Mesenchymal stem cell (in vitro differentiated cells and primary cell): ENCODE data around the gene MLLT1.

Source experiments
- DNase-seq: peaks from one replicate; pipeline ENCODE4 v3.0.0-alpha.2; 2013
- H2AFZ ChIP-seq: one replicate; pipeline ENCODE4 v1.6.1; 2013; ENCODE audit warnings: low read depth, mild to moderate bottlenecking, control low read depth, inconsistent platforms, low read length, moderate library complexity
- H2AK5ac ChIP-seq: 2 replicates; pipeline ENCODE4 v1.6.1; 2013; ENCODE audit warnings: low read length, moderate library complexity, mild to moderate bottlenecking, inconsistent platforms; ENCODE audit not compliant: severe bottlenecking
- H2BK120ac ChIP-seq: one replicate; pipeline ENCODE4 v1.6.1; 2013; ENCODE audit warnings: low read depth, mild to moderate bottlenecking, inconsistent platforms, low read length, moderate library complexity
- H2BK12ac ChIP-seq, 2 experiments: one replicate each; pipeline ENCODE4 v1.6.1; 2013; ENCODE audit warnings: inconsistent platforms in 2 of 2, low read length in 2 of 2, mild to moderate bottlenecking in 2 of 2, moderate library complexity in 2 of 2, control low read depth in 1 of 2
- H2BK15ac ChIP-seq: one replicate; pipeline ENCODE4 v1.6.1; 2013; ENCODE audit warnings: mild to moderate bottlenecking, low read depth, inconsistent platforms; ENCODE audit not compliant: poor library complexity, severe bottlenecking
- H2BK5ac ChIP-seq: 2 replicates; pipeline ENCODE4 v1.6.1; 2013; ENCODE audit warnings: low read depth, mild to moderate bottlenecking, low read length, control low read depth, inconsistent platforms; ENCODE audit not compliant: poor library complexity, severe bottlenecking
- H3K14ac ChIP-seq, 2 experiments: one replicate each; pipeline ENCODE4 v1.6.1; 2013; ENCODE audit warnings: inconsistent platforms in 2 of 2, low read length in 2 of 2, control low read depth in 1 of 2, mild to moderate bottlenecking in 1 of 2, moderate library complexity in 1 of 2
- H3K18ac ChIP-seq, 2 experiments: one replicate each; pipeline ENCODE4 v1.6.1; 2013; ENCODE audit warnings: inconsistent platforms in 2 of 2, low read length in 2 of 2, control low read depth in 1 of 2, low read depth in 1 of 2, mild to moderate bottlenecking in 1 of 2
- H3K23ac ChIP-seq, 2 experiments: one replicate each; pipeline ENCODE4 v1.6.1; 2013; ENCODE audit warnings: inconsistent platforms in 2 of 2, low read length in 2 of 2, mild to moderate bottlenecking in 2 of 2, moderate library complexity in 2 of 2, control low read depth in 1 of 2
- H3K27ac ChIP-seq: 2 replicates; pipeline ENCODE4 v1.5.1; 2013; ENCODE audit warnings: mild to moderate bottlenecking, moderate library complexity, low read length, control low read depth, inconsistent platforms; ENCODE audit not compliant: poor library complexity, severe bottlenecking
- H3K27me3 ChIP-seq, 2 experiments: 2 replicates each; pipeline versions ENCODE4 v1.6.1 to v1.7.0; 2013; ENCODE audit warnings: low read length in 2 of 2, mild to moderate bottlenecking in 2 of 2, moderate library complexity in 2 of 2, control low read depth in 1 of 2, inconsistent platforms in 1 of 2; ENCODE audit not compliant: control insufficient read depth in 1 of 2, insufficient read depth in 1 of 2
- H3K36me3 ChIP-seq, 2 experiments: 2 replicates each; pipeline versions ENCODE4 v1.6.1 to v1.7.0; 2013; ENCODE audit warnings: low read length in 2 of 2, control low read depth in 1 of 2, inconsistent platforms in 1 of 2, low read depth in 1 of 2, mild to moderate bottlenecking in 1 of 2; ENCODE audit not compliant: insufficient read depth in 2 of 2, control insufficient read depth in 1 of 2
- H3K4ac ChIP-seq, 2 experiments: one replicate each; pipeline ENCODE4 v1.6.1; 2013; ENCODE audit warnings: inconsistent platforms in 2 of 2, low read length in 2 of 2, mild to moderate bottlenecking in 2 of 2, moderate library complexity in 2 of 2, control low read depth in 1 of 2, low read depth in 1 of 2
- H3K4me1 ChIP-seq: 2 replicates; pipeline ENCODE4 v1.6.1; 2013; ENCODE audit warnings: low read depth, low read length, control low read depth; ENCODE audit not compliant: control insufficient read depth, insufficient read depth
- H3K4me2 ChIP-seq: 2 replicates; pipeline ENCODE4 v1.6.1; 2013; ENCODE audit warnings: low read length, mild to moderate bottlenecking, inconsistent platforms; ENCODE audit not compliant: poor library complexity, severe bottlenecking
- H3K4me3 ChIP-seq, 2 experiments: 2 replicates each; pipeline versions ENCODE4 v1.5.1 to v1.7.0; 2013; ENCODE audit warnings: low read length in 2 of 2, mild to moderate bottlenecking in 2 of 2, control low read depth in 1 of 2, low read depth in 1 of 2; ENCODE audit not compliant: insufficient read depth in 1 of 2
- H3K79me1 ChIP-seq: replicated peaks from 2 replicates; pipeline ENCODE4 v1.6.1; 2013; ENCODE audit warnings: mild to moderate bottlenecking, control low read depth, low read length, inconsistent platforms; ENCODE audit not compliant: poor library complexity, severe bottlenecking
- H3K9ac ChIP-seq: 2 replicates; pipeline ENCODE4 v1.7.0; 2013; ENCODE audit warnings: mild to moderate bottlenecking, low read length, moderate library complexity
- H3K9me3 ChIP-seq: 2 replicates; pipeline ENCODE4 v1.7.0; 2013; ENCODE audit warnings: mild to moderate bottlenecking, low read length; ENCODE audit not compliant: control insufficient read depth
- H4K8ac ChIP-seq: one replicate; pipeline ENCODE4 v1.6.1; 2013; ENCODE audit warnings: inconsistent platforms, mild to moderate bottlenecking, low read length, moderate library complexity
- H4K91ac ChIP-seq: one replicate; pipeline ENCODE4 v1.6.1; 2013; ENCODE audit warnings: mild to moderate bottlenecking, low read length, inconsistent platforms
- WGBS: methylation state at CpG from one replicate; pipeline ENCODE4 v1.1.7; 2013; ENCODE audit warnings: mixed read lengths; 5-methylcytosine and 5-hydroxymethylcytosine counted together

Gene MLLT1

DNA sequence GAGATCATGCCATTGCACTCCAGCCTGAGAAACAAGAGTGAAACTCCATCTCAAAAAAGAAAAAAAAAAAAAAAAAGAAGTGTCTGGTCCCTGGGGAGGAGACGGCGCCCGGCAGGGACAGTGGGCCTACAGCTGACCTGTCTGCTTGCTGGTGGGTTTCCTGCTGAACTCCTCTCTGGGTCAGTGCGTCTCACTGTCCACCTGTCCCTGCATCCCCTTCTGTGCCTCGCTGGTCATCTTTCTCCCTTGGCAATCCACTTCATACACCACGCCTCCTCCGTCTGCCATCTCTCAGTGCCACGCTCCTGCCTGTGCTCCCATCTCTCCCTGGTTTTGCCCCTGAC is 80.9 kb downstream of the MLLT1 start:
- Histone ChIP-seq H2BK15ac (no peak overlapping the region), H4K91ac (peak overlapping the region; percentile 2), H3K27me3 (peaks cover 0 to 3% of the 10 kb centered on the region in 2 experiments), H3K27ac (no peak overlapping the region), H2AK5ac (no peak overlapping the region), H3K4ac (peak overlapping the region; percentile 16 to 85), H3K36me3 (peaks cover 0 to 4% of the 10 kb centered on the region in 2 experiments), H3K4me2 (peak overlapping the region; percentile 81), H4K8ac (peak overlapping the region; percentile 77), H3K9ac (peak overlapping the region; percentile 86), H2AFZ (peak overlapping the region; percentile 96), H3K14ac (peak overlapping the region in 1 of 2 experiments; percentile 98), H3K23ac (no peak overlapping the region), H3K9me3 (no peaks in the 10 kb centered on the region), H3K18ac (peak overlapping the region; percentile 40 to 95), H3K4me1 (peaks cover 10% of the 10 kb centered on the region), H3K79me1 (peaks cover 22% of the 10 kb centered on the region), H2BK5ac (no peak overlapping the region), H2BK120ac (no peak overlapping the region), H2BK12ac (peak overlapping the region in 1 of 2 experiments; percentile 25), H3K4me3 (peak overlapping the region; percentile 71 to 99)
- no peak for DNase-seq
- WGBS = 85% methylated on average over 8 of the region's 8 CpGs

DNA sequence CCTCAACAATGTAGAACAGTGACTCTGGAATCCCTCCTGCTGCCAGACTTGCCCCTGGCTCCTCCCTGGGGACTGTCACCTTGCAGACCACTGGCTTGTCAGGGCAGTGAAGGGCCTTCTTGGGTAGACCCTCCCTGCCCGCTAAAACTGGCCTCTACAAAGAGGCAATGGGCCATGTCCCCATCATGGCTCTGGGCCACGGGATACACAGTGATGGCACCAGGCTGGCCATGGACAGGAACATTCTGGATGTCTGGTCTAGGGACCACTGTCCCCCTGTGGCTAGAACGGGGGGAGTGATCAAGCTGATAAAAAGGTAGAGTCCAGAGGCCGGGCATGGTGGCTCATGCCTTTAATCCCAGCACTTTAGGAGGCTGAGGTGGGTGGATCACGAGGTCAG is 83.4 kb downstream of the MLLT1 start:
- no peak overlapping the region for H4K8ac ChIP-seq
- peaks cover 10% of the 10 kb centered on the region for H3K4me1 ChIP-seq

DNA sequence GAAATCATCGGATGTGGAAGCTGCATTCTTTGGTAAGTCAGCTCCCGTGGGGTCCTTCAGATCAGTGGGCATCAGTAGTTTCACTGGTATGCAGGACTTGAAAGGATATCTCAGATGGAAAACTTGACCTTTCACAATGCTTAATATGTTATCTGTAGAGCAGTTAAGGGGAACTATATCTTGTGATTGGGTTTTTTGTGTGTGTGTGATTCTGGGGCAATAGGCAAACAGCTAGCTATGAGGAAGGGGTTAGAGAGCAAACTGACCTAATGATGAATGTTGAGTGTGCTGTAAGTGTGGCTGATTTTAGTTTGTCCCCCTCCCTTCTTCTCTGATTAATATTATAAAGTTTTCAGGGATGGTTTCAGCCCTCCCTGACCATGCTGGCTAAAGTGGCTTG is 91.0 kb downstream of the MLLT1 start:
- no peaks in the 10 kb centered on the region for H3K4me1 ChIP-seq
- H2BK120ac ChIP-seq = no peak overlapping the region
- no peak overlapping the region for H4K91ac ChIP-seq
- H3K14ac ChIP-seq = no peak overlapping the region
- H3K27me3 ChIP-seq = no peaks in the 10 kb centered on the region
- H4K8ac ChIP-seq = no peak overlapping the region
- H3K27ac ChIP-seq = no peak overlapping the region
- H3K4ac ChIP-seq = no peak overlapping the region
- no peak overlapping the region for H2AK5ac ChIP-seq
- no peak overlapping the region for H2BK5ac ChIP-seq
- no peak overlapping the region for H2AFZ ChIP-seq
- H3K9me3 ChIP-seq = no peaks in the 10 kb centered on the region
- H3K23ac ChIP-seq = no peak overlapping the region
- H3K4me2 ChIP-seq = no peak overlapping the region
- H3K9ac ChIP-seq = no peak overlapping the region
- H2BK12ac ChIP-seq = no peak overlapping the region
- H2BK15ac ChIP-seq = no peak overlapping the region
- H3K4me3 ChIP-seq = no peak overlapping the region
- no peak for DNase-seq
- 87% methylated on average over 2 of the region's 2 CpGs for WGBS
- no peak overlapping the region for H3K18ac ChIP-seq
- H3K79me1 ChIP-seq = peaks cover 7% of the 10 kb centered on the region
- H3K36me3 ChIP-seq = peaks cover 0 to 6% of the 10 kb centered on the region in 2 experiments

More for the DNA sequence above, 83.4 kb downstream of the MLLT1 start:
- H3K36me3 ChIP-seq = peaks cover 4% of the 10 kb centered on the region in 2 experiments
- peaks cover 29% of the 10 kb centered on the region for H3K79me1 ChIP-seq
- no peak overlapping the region for H2AFZ ChIP-seq
- no peaks in the 10 kb centered on the region for H3K9me3 ChIP-seq
- H3K23ac ChIP-seq = no peak overlapping the region
- H3K4ac ChIP-seq = no peak overlapping the region
- no peak overlapping the region for H3K14ac ChIP-seq
- H3K4me2 ChIP-seq = no peak overlapping the region
- H3K4me3 ChIP-seq = no peak overlapping the region
- no peak overlapping the region for H2AK5ac ChIP-seq
- DNase-seq = no peak
- H3K9ac ChIP-seq = no peak overlapping the region
- no peak overlapping the region for H3K18ac ChIP-seq
- no peak overlapping the region for H3K27ac ChIP-seq
- H2BK15ac ChIP-seq = no peak overlapping the region
- H2BK12ac ChIP-seq = no peak overlapping the region
- no peaks in the 10 kb centered on the region for H3K27me3 ChIP-seq
- 97% methylated on average over 4 of the region's 5 CpGs for WGBS
- H4K91ac ChIP-seq = no peak overlapping the region
- no peak overlapping the region for H2BK5ac ChIP-seq
- no peak overlapping the region for H2BK120ac ChIP-seq

DNA sequence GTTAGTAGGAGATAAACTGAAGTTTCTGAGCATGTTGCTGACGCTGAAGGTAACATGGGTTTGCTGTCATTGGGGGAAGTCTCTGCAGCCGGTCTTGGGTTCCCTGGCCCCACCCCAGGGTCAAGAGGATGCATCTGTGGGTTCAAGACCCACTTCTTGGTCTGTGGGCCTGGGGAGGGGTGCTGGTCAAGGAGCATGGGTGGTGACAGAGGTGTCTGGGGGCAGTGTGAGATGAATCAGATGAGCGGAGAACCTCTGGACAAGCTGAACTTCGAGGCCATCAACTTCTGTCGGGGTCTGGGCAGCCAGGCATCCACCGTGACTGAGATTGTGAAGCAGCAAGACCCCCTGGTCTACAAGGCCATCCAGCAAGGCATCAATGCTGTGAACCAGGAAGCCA is 92.4 kb downstream of the MLLT1 start:
- H4K91ac ChIP-seq = no peak overlapping the region
- H4K8ac ChIP-seq = no peak overlapping the region
- H3K36me3 ChIP-seq = peaks cover 0 to 6% of the 10 kb centered on the region in 2 experiments
- no peak overlapping the region for H3K18ac ChIP-seq
- no peak overlapping the region for H3K4ac ChIP-seq
- H3K23ac ChIP-seq = no peak overlapping the region
- no peak overlapping the region for H2BK120ac ChIP-seq
- no peak overlapping the region for H3K27ac ChIP-seq
- H3K79me1 ChIP-seq = peaks cover 3% of the 10 kb centered on the region
- H3K9me3 ChIP-seq = no peaks in the 10 kb centered on the region
- H2BK5ac ChIP-seq = no peak overlapping the region
- no peak for DNase-seq
- H3K27me3 ChIP-seq = peaks cover 0 to 4% of the 10 kb centered on the region in 2 experiments
- no peak overlapping the region for H2AK5ac ChIP-seq
- WGBS = 77% methylated on average over 6 of the region's 6 CpGs
- no peak overlapping the region for H3K9ac ChIP-seq
- no peak overlapping the region for H3K4me3 ChIP-seq
- H3K14ac ChIP-seq = no peak overlapping the region
- H2AFZ ChIP-seq = no peak overlapping the region
- H3K4me1 ChIP-seq = no peaks in the 10 kb centered on the region
- no peak overlapping the region for H2BK15ac ChIP-seq
- no peak overlapping the region for H3K4me2 ChIP-seq
- H2BK12ac ChIP-seq = no peak overlapping the region
